GM23248 (cell line): ENCODE data around the gene ROBO2. TPM values are rescaled to one million over a fixed set of nuclear protein-coding genes. Genes with fewer than 3 reads are reported as not detected.
A peak's percentile ranks its signal among the peaks of the same experiment; 100 is the strongest.

ENCODE experiments used
- DNase-seq: peaks from one replicate; pipeline ENCODE4 v3.0.0-alpha.2; 2015
- H2AFZ ChIP-seq: fragments of 200-600 bp; sonication (generic); 2 replicates; pipeline ENCODE4 v1.6.1; 2016; ENCODE audit warnings: antibody characterized with exemption
- H3F3A ChIP-seq: fragments of 200-600 bp; sonication (generic); 2 replicates; pipeline ENCODE4 v1.6.1; 2016; ENCODE audit warnings: mild to moderate bottlenecking, antibody characterized with exemption, mixed run types; ENCODE audit not compliant: insufficient read depth
- H3K27ac ChIP-seq: fragments of 200-600 bp; sonication (generic); 2 replicates; pipeline ENCODE4 v1.5.1; 2016; ENCODE audit warnings: mild to moderate bottlenecking
- H3K27me3 ChIP-seq: fragments of 200-600 bp; sonication (generic); replicated peaks from 2 replicates; pipeline ENCODE4 v1.6.1; 2016; ENCODE audit warnings: mild to moderate bottlenecking; ENCODE audit not compliant: insufficient read depth
- H3K36me3 ChIP-seq: fragments of 200-600 bp; sonication (generic); 2 replicates; pipeline ENCODE4 v1.6.1; 2016; ENCODE audit warnings: low read depth, mild to moderate bottlenecking
- H3K4me1 ChIP-seq: fragments of 200-600 bp; sonication (generic); 2 replicates; pipeline ENCODE4 v1.6.1; 2016; ENCODE audit warnings: mild to moderate bottlenecking; ENCODE audit not compliant: insufficient read depth
- H3K4me2 ChIP-seq: fragments of 200-600 bp; sonication (generic); one replicate; pipeline ENCODE4 v1.6.1; 2016; ENCODE audit warnings: mild to moderate bottlenecking; ENCODE audit not compliant: unreplicated experiment
- H3K4me3 ChIP-seq: fragments of 200-600 bp; sonication (generic); 2 replicates; pipeline ENCODE4 v1.5.1; 2016; ENCODE audit warnings: mild to moderate bottlenecking
- H3K79me2 ChIP-seq: fragments of 200-600 bp; sonication (generic); 2 replicates; pipeline ENCODE4 v1.6.1; 2016; ENCODE audit warnings: mild to moderate bottlenecking; ENCODE audit not compliant: insufficient read depth
- H3K9ac ChIP-seq: fragments of 200-600 bp; sonication (generic); 2 replicates; pipeline ENCODE4 v1.6.1; 2016; ENCODE audit warnings: mild to moderate bottlenecking
- H3K9me2 ChIP-seq: fragments of 200-600 bp; sonication (generic); 2 replicates; pipeline ENCODE4 v1.6.1; 2016; ENCODE audit warnings: mixed run types, mild to moderate bottlenecking, moderate library complexity; ENCODE audit not compliant: insufficient read depth
- H3K9me3 ChIP-seq: fragments of 200-600 bp; sonication (generic); one replicate; pipeline ENCODE4 v1.6.1; 2017; ENCODE audit warnings: low read depth
- H4K20me1 ChIP-seq: fragments of 200-600 bp; sonication (generic); 2 replicates; pipeline ENCODE4 v1.6.0; 2016; ENCODE audit not compliant: insufficient read depth
- EZH2 ChIP-seq: fragments of 200-600 bp; sonication (generic); IDR thresholded peaks from 2 replicates; pipeline ENCODE4 v1.6.1; 2018; ENCODE audit warnings: antibody characterized with exemption, mild to moderate bottlenecking; ENCODE audit not compliant: insufficient read depth, poor library complexity, severe bottlenecking
- EZH2phosphoT487 ChIP-seq: fragments of 200-600 bp; sonication (generic); IDR thresholded peaks from 2 replicates; pipeline ENCODE4 v1.6.1; 2018; ENCODE audit warnings: antibody characterized with exemption, moderate library complexity, mild to moderate bottlenecking, low read depth; ENCODE audit not compliant: insufficient read depth
- WGBS, 2 experiments: methylation state at CpG; one replicate each; pipeline ENCODE4 v1.1.6; 2015 to 2017; ENCODE audit warnings: low lambda C conversion rate in 2 of 2, low coverage in 1 of 2; ENCODE audit errors: missing lambda C conversion rate in 2 of 2; 5-methylcytosine and 5-hydroxymethylcytosine counted together
- in situ Hi-C: fragments of 300-500 bp; cut with MboI; formaldehyde crosslinking; loops from 2 replicates; pipeline ENCODE4 v1.15.0; 2020
- polyA plus RNA-seq: library from polyadenylated mRNA; unstranded; fragments of >200 nt; fragmentation: Nextera tagmentation; extraction: Ambion mirVana; gene quantifications from 2 replicates; pipeline ENCODE4 v1.2.1, GENCODE V29; 2016
- total RNA-seq: library from RNA; depleted of rRNA; stranded (reverse); fragments of >200 nt; shearing (Covaris generic); gene quantifications from 2 replicates; pipeline ENCODE4 v1.2.3, GENCODE V29; 2014

Gene ROBO2
- total and polyA plus RNA-seq, 2 experiments from 2014 or later, result under 0.01 to 0.05 TPM

- in situ Hi-C loops, result no loop called here
- Histone ChIP-seq H2AFZ (peak overlapping the region; percentile 70), H3K79me2 (no peaks in the 10 kb centered on the region), H3K9me2 (no peaks in the 10 kb centered on the region), H3K36me3 (no peaks in the 10 kb centered on the region), H3K4me1 (peaks cover 6% of the 10 kb centered on the region; the same call in 1 of the 2 replicates), H3K9me3 (no peaks in the 10 kb centered on the region), H3K27ac (no peak overlapping the region), H3K4me3 (peak overlapping the region; percentile 12), H3K9ac (no peak overlapping the region), H3F3A (no peaks in the 10 kb centered on the region), H4K20me1 (no peaks in the 10 kb centered on the region), H3K27me3 (no peaks in the 10 kb centered on the region), H3K4me2 (peak overlapping the region; percentile 39)
- DNase-seq, result peak; percentile 38
- WGBS, 2 experiments, result 11 to 12% methylated on average over 4 of the region's 4 CpGs
- no peak for TF ChIP-seq EZH2
- TF ChIP-seq EZH2phosphoT487, result no peak
Observed at GRCh38 chr3:77186728-77187127, 146.8 kb downstream of the ROBO2 start.

- H3K79me2 ChIP-seq, result no peaks in the 10 kb centered on the region
- in situ Hi-C loops, result no loop called here
- H3K9me2 ChIP-seq, result no peaks in the 10 kb centered on the region
- 69 to 70% methylated on average over 2 of the region's 2 CpGs for WGBS, 2 experiments
- H3K27me3 ChIP-seq, result no peaks in the 10 kb centered on the region
- no peaks in the 10 kb centered on the region for H3K9me3 ChIP-seq
- TF ChIP-seq EZH2, result no peak
- TF ChIP-seq EZH2phosphoT487, result no peak
- H2AFZ ChIP-seq, result no peak overlapping the region
- H3K4me3 ChIP-seq, result no peak overlapping the region
- H3K36me3 ChIP-seq, result no peaks in the 10 kb centered on the region
- no peaks in the 10 kb centered on the region for H3F3A ChIP-seq
- H3K4me1 ChIP-seq, result peaks cover 6% of the 10 kb centered on the region; the same call in 1 of the 2 replicates
- H3K4me2 ChIP-seq, result no peak overlapping the region
- H3K27ac ChIP-seq, result no peak overlapping the region
- no peaks in the 10 kb centered on the region for H4K20me1 ChIP-seq
- no peak for DNase-seq
- H3K9ac ChIP-seq, result no peak overlapping the region
Observed at GRCh38 chr3:77188210-77188609, 148.3 kb downstream of the ROBO2 start.

- Histone ChIP-seq H3K9me2 (no peaks in the 10 kb centered on the region), H4K20me1 (no peaks in the 10 kb centered on the region), H3K79me2 (no peaks in the 10 kb centered on the region), H3K9ac (no peak overlapping the region), H3K4me1 (peaks cover 6% of the 10 kb centered on the region; the same call in 1 of the 2 replicates), H2AFZ (no peak overlapping the region), H3K27ac (no peak overlapping the region), H3K36me3 (no peaks in the 10 kb centered on the region), H3K9me3 (no peaks in the 10 kb centered on the region), H3K27me3 (no peaks in the 10 kb centered on the region), H3K4me2 (no peak overlapping the region), H3K4me3 (no peak overlapping the region), H3F3A (no peaks in the 10 kb centered on the region)
- WGBS, 2 experiments, result 80 to 83% methylated on average over 2 of the region's 2 CpGs
- in situ Hi-C loops, result no loop called here
- no peak for TF ChIP-seq EZH2phosphoT487
- TF ChIP-seq EZH2, result no peak
- DNase-seq, result no peak
Observed at GRCh38 chr3:77189258-77189657, 149.4 kb downstream of the ROBO2 start.

- Histone ChIP-seq H3K27ac (no peak overlapping the region), H4K20me1 (no peaks in the 10 kb centered on the region), H3K27me3 (no peaks in the 10 kb centered on the region), H3K4me3 (no peak overlapping the region), H3K9ac (no peak overlapping the region), H3K9me2 (no peaks in the 10 kb centered on the region), H3K4me2 (no peak overlapping the region), H3K4me1 (peaks cover 6% of the 10 kb centered on the region; the same call in 1 of the 2 replicates), H3K36me3 (no peaks in the 10 kb centered on the region), H3K9me3 (no peaks in the 10 kb centered on the region), H3K79me2 (no peaks in the 10 kb centered on the region), H3F3A (no peaks in the 10 kb centered on the region), H2AFZ (no peak overlapping the region)
- no peak for DNase-seq
- no peak for TF ChIP-seq EZH2phosphoT487
- no peak for TF ChIP-seq EZH2
- in situ Hi-C loops, result no loop called here
- 81 to 87% methylated on average over 2 of the region's 2 CpGs for WGBS, 2 experiments
Observed at GRCh38 chr3:77189684-77190083, 149.8 kb downstream of the ROBO2 start.

GRCh38 chr3:77190374-77190773, 150.5 kb downstream of the ROBO2 start:
- no peak for TF ChIP-seq EZH2phosphoT487
- TF ChIP-seq EZH2, result no peak

More at GRCh38 chr3:77190374-77190773, 150.5 kb downstream of the ROBO2 start:
- 2 to 6% methylated on average over 3 of the region's 3 CpGs for WGBS, 2 experiments
- Histone ChIP-seq H3F3A (no peaks in the 10 kb centered on the region), H3K36me3 (no peaks in the 10 kb centered on the region), H3K9me3 (no peaks in the 10 kb centered on the region), H3K9ac (no peak overlapping the region), H3K4me3 (no peak overlapping the region), H4K20me1 (no peaks in the 10 kb centered on the region), H3K4me1 (peaks cover 6% of the 10 kb centered on the region; the same call in 1 of the 2 replicates), H3K79me2 (no peaks in the 10 kb centered on the region), H3K27ac (no peak overlapping the region), H3K27me3 (no peaks in the 10 kb centered on the region), H3K4me2 (no peak overlapping the region), H3K9me2 (no peaks in the 10 kb centered on the region), H2AFZ (0 out of 2 replicates have a peak overlapping the region, but pooled peaks have one; percentile 33)
- in situ Hi-C loops, result no loop called here
- no peak for DNase-seq
